Parathyroid adenoma (tissue), 2 donors: ENCODE results near the gene IFI44.

Source experiments
- H2AFZ ChIP-seq: fragments of 300-600 bp; sonication (generic); one replicate; pipeline ENCODE4 v1.7.0; 2017; ENCODE audit warnings: antibody characterized with exemption, mild to moderate bottlenecking
- H3K27ac ChIP-seq: fragments of 300-600 bp; sonication (generic); one replicate; pipeline ENCODE4 v1.7.0; 2017
- H3K27me3 ChIP-seq: fragments of 300-600 bp; sonication (generic); one replicate; pipeline ENCODE4 v1.7.0; 2017; ENCODE audit warnings: low read length; ENCODE audit not compliant: control insufficient read depth, insufficient read depth
- H3K36me3 ChIP-seq: fragments of 300-600 bp; sonication (generic); one replicate; pipeline ENCODE4 v1.7.0; 2017; ENCODE audit warnings: low read length; ENCODE audit not compliant: control insufficient read depth, insufficient read depth
- H3K4me1 ChIP-seq: fragments of 300-600 bp; sonication (generic); one replicate; pipeline ENCODE4 v1.7.0; 2017; ENCODE audit warnings: control low read depth
- H3K4me2 ChIP-seq: fragments of 300-600 bp; sonication (generic); one replicate; pipeline ENCODE4 v1.7.0; 2017; ENCODE audit warnings: low read length
- H3K4me3 ChIP-seq: fragments of 300-600 bp; sonication (generic); one replicate; pipeline ENCODE4 v1.7.0; 2017; ENCODE audit warnings: low read depth, low read length
- H3K79me2 ChIP-seq: fragments of 300-600 bp; sonication (generic); one replicate; pipeline ENCODE4 v1.7.0; 2017; ENCODE audit warnings: control low read depth
- H3K9ac ChIP-seq: fragments of 300-600 bp; sonication (generic); one replicate; pipeline ENCODE4 v1.7.0; 2017; ENCODE audit warnings: mild to moderate bottlenecking
- H3K9me3 ChIP-seq: fragments of 300-600 bp; sonication (generic); one replicate; pipeline ENCODE4 v1.7.0; 2017; ENCODE audit warnings: low read length; ENCODE audit not compliant: control insufficient read depth
- CTCF ChIP-seq: fragments of 300-600 bp; sonication (generic); IDR thresholded peaks from one replicate; pipeline ENCODE4 v1.7.0; 2017; ENCODE audit warnings: antibody characterized with exemption, mild to moderate bottlenecking
- donor health status: primary hyperparathyroidism.

Gene IFI44

GRCh38 chr1:78678324-78678723 is 28.7 kb downstream of the IFI44 start:
- Histone ChIP-seq H3K4me1 (no peaks in the 10 kb centered on the region), H3K27ac (no peak overlapping the region), H3K9me3 (no peaks in the 10 kb centered on the region), H3K36me3 (no peaks in the 10 kb centered on the region), H3K27me3 (no peaks in the 10 kb centered on the region), H2AFZ (no peak overlapping the region), H3K79me2 (no peaks in the 10 kb centered on the region), H3K4me3 (no peak overlapping the region), H3K9ac (no peak overlapping the region), H3K4me2 (no peak overlapping the region)
- TF ChIP-seq CTCF: no peak

GRCh38 chr1:78681265-78681664 is 31.6 kb downstream of the IFI44 start:
- TF ChIP-seq CTCF: no peak
- Histone ChIP-seq H3K4me2 (no peak overlapping the region), H3K9ac (no peak overlapping the region), H2AFZ (no peak overlapping the region), H3K36me3 (no peaks in the 10 kb centered on the region), H3K27ac (no peak overlapping the region), H3K4me3 (no peak overlapping the region), H3K79me2 (no peaks in the 10 kb centered on the region), H3K9me3 (no peaks in the 10 kb centered on the region), H3K4me1 (no peaks in the 10 kb centered on the region), H3K27me3 (no peaks in the 10 kb centered on the region)

GRCh38 chr1:78682496-78682895 is 32.9 kb downstream of the IFI44 start:
- no peaks in the 10 kb centered on the region for H3K79me2 ChIP-seq

GRCh38 chr1:78683079-78683478 is 33.4 kb downstream of the IFI44 start:
- Histone ChIP-seq H3K36me3 (no peaks in the 10 kb centered on the region), H2AFZ (no peak overlapping the region), H3K4me1 (no peaks in the 10 kb centered on the region), H3K9ac (no peak overlapping the region), H3K27me3 (no peaks in the 10 kb centered on the region), H3K4me2 (no peak overlapping the region), H3K4me3 (no peak overlapping the region), H3K79me2 (no peaks in the 10 kb centered on the region), H3K9me3 (no peaks in the 10 kb centered on the region), H3K27ac (no peak overlapping the region)
- no peak for TF ChIP-seq CTCF

More at GRCh38 chr1:78682496-78682895, 32.9 kb downstream of the IFI44 start:
- Histone ChIP-seq H3K27me3 (no peaks in the 10 kb centered on the region), H3K27ac (no peak overlapping the region), H3K4me2 (no peak overlapping the region), H3K4me1 (no peaks in the 10 kb centered on the region), H3K4me3 (no peak overlapping the region), H3K9me3 (no peaks in the 10 kb centered on the region), H3K9ac (no peak overlapping the region), H3K36me3 (no peaks in the 10 kb centered on the region), H2AFZ (no peak overlapping the region)
- TF ChIP-seq CTCF: no peak

GRCh38 chr1:78687315-78687714 is 37.7 kb downstream of the IFI44 start:
- H3K4me1 ChIP-seq: no peaks in the 10 kb centered on the region
- no peaks in the 10 kb centered on the region for H3K27me3 ChIP-seq
- no peak overlapping the region for H3K4me2 ChIP-seq
- no peak overlapping the region for H3K9ac ChIP-seq
- H3K4me3 ChIP-seq: no peak overlapping the region
- H3K36me3 ChIP-seq: no peaks in the 10 kb centered on the region
- no peak overlapping the region for H3K27ac ChIP-seq
- H3K9me3 ChIP-seq: no peaks in the 10 kb centered on the region
- TF ChIP-seq CTCF: no peak
- no peaks in the 10 kb centered on the region for H3K79me2 ChIP-seq
- H2AFZ ChIP-seq: no peak overlapping the region
